HG03280 (cell line): Measurements from ENCODE around the gene FRAT2.
"Not testable (repeated sequence)": the region's sequence is repeated elsewhere in the genome, so short reads cannot be mapped to it uniquely, and the experiment has no call there.

ENCODE experiments used
- ATAC-seq: cut with Tn5 transposase; IDR thresholded peaks from one replicate; pipeline ENCODE4 v1.9.1; 2021; ENCODE audit warnings: mild to moderate bottlenecking, moderate library complexity; ENCODE audit not compliant: unreplicated experiment

The FRAT2 gene

DNA sequence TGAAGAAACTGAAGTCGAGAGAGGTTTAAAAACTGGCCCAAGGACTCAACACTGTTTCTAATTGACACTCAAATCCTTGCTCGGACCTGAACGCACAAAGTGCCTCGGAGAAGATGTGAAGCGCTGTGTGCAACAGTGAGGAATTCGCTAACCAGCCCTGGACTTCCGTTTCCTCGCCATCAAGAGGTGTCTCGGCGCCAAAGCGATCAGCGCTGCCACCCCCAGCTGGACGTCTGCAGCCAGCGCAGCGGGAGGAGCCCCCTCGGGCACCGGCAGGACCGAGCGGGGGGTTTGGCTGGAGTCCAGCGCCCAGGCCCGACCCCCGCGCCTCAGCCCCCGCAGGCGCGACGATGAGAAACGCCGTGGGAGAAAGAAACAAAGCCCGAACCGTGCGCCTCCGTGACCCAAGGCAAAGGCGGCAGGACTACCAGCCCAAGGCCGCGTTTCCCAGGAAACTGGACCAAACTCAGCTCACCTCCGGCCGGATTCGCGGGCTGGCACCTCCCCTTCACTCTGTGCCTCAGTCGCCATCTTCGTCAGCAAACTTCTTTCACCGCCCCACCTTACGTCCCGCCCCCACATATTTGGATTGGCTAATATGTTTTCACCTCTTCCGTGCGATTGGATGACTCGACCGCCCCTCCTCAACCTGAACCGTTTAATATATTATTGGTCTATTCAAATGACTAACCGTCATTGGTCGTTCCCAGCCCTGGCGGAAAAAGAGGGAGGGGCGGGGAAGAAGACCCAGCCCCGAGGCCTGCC lies 42.2 kb downstream of the FRAT2 start, which contains the start of gene ARHGAP19:
ARHGAP19 (minus strand) TSS at position 541 of the 765 bp plus-strand sequence; CDS start at position 531, 10 bp downstream.
- ATAC-seq, result peak; percentile 98

DNA sequence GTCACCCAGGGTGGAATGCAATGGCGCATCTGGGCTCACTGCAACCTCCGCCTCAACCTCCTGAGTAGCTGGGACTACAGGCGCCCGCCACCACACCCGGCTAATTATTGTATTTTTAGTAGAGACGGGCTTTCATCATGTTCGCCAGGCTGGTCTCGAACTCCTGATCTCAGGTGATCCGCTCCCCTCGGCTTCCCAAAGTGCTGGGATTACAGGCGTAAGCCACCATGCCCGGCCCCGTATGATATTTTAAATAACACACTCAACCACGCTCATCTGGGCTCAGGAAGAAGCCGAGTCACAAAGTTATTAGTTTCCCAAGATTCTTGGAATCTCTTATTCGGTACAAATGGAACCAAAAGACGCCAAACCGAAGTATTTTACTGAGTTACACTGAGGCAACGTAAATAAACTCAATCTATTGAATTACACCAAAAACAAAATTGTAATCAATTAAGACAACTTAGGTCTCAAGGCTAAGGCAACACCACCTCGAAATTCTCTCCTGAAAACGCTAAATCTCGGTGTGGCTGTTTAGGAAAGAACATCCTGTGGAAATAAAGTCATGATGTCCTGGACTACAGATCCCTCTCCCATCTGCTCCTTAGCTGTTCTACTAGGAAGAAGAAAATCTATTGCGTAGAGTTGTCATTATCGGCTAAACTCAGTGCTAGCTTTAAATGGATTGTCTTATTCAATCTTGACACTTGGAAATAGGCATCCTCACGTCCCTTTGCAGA lies 43.0 kb downstream of the FRAT2 start:
- no peak for ATAC-seq

DNA sequence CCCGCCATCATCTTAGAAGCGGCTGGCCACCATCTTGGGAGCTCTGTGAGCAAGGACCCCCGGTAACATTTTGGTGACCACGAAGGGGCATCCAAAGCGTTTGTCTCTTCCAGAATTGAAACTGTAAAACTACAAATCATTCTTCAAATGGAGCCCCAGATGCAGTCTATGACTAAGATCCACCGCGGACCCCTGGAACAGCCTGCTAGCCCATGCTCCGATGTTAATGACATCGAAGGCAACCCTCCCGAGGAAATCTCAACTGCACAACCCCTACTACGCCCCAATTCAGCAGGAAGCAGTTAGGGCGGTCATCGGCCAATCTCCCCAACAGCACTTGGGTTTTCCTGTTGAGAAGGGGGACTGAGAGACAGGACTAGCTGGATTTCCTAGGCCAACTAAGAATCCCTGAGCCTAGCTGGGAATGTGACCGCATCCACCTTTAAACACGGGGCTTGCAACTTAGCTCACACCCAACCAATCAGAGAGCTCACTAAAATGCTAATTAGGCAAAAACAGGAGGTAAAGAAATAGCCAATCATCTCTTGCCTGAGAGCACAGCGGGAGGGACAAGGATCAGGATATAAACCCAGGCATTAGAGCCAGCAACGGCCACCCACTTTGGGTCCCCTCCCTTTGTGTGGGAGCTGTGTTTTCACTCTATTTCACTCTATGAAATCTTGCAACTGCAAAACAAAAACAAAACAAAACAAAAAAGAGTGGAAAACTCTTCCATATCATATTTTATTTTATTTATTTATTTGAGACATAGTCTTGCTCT lies 43.8 kb downstream of the FRAT2 start:
- ATAC-seq, result not testable (repeated sequence)

DNA sequence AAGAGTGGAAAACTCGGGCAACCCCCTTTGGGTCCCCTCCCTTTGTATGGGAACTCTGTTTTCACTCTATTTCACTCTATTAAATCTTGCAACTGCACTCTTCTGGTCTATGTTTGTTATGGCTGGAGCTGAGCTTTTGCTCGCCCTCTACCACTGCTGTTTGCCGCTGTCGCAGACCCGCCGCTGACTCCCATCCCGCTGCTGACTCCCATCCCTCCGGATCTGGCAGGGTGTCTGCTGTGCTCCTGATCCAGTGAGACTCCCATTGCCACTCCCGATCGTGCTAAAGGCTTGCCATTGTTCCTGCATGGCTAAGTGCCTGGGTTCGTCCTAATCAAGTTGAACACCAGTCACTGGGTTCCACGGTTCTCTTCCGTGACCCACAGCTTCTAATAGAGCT lies 44.5 kb downstream of the FRAT2 start:
- not testable (repeated sequence) for ATAC-seq
